Measurements from ENCODE around the gene MMP12. TPM values are rescaled to one million over a fixed set of nuclear protein-coding genes. Genes with fewer than 3 reads are reported as not detected.

MMP12 gene
- total and polyA plus RNA-seq, 4 donors, result 0.31 to 16.9 (median 1.4) TPM

GRCh38 chr11:102843489-102843888, 31.3 kb downstream of the MMP12 start, which contains the start of gene MMP3:
Gene MMP3 (minus strand): TSS chr11:102843609. CDS start chr11:102843546, 63 bp downstream.
- Histone ChIP-seq H3K9me3 (ENCODE audit: control insufficient read depth in 4 of 4, insufficient read depth in 3 of 4, low read length in 3 of 4) (no peaks in the 10 kb centered on the region), H3K36me3 (ENCODE audit: control insufficient read depth in 4 of 4, insufficient read depth in 4 of 4, low read length in 4 of 4) (no peaks in the 10 kb centered on the region), H3K27ac (ENCODE audit: low read depth in 1 of 2, low read length in 1 of 2) (no peak within 1 kb of the TSS), H3K4me3 (no peak within 1 kb of the TSS), H3K27me3 (ENCODE audit: control insufficient read depth in 3 of 3, insufficient read depth in 3 of 3, low read length in 2 of 3) (no peaks in the 10 kb centered on the region), H3K9ac (ENCODE audit: insufficient read depth in 1 of 2, low read length in 2 of 2) (no peak within 1 kb of the TSS), H3K4me1 (ENCODE audit: control insufficient read depth in 5 of 5, insufficient read depth in 5 of 5, low read length in 5 of 5) (no peaks in the 10 kb centered on the region)
- WGBS, 2 donors, result 87 to 91% methylated on average over 4 of the region's 4 CpGs
- ATAC-seq (ENCODE audit: insufficient read depth, low FRiP score), result no peak
- no peak for TF ChIP-seq CTCF (IDR thresholded peaks at IDR 0.05; ENCODE audit: control extremely low read depth, extremely low read depth)
- no peak for DNase-seq

GRCh38 chr11:102842930-102843329, 31.9 kb downstream of the MMP12 start:
- Histone ChIP-seq H3K9ac (ENCODE audit: insufficient read depth in 1 of 2, low read length in 2 of 2) (no peak overlapping the region), H3K27ac (ENCODE audit: low read depth in 1 of 2, low read length in 1 of 2) (no peak overlapping the region), H3K4me3 (no peak overlapping the region), H3K4me1 (ENCODE audit: control insufficient read depth in 5 of 5, insufficient read depth in 5 of 5, low read length in 5 of 5) (no peaks in the 10 kb centered on the region), H3K9me3 (ENCODE audit: control insufficient read depth in 4 of 4, insufficient read depth in 3 of 4, low read length in 3 of 4) (no peaks in the 10 kb centered on the region), H3K27me3 (ENCODE audit: control insufficient read depth in 3 of 3, insufficient read depth in 3 of 3, low read length in 2 of 3) (no peaks in the 10 kb centered on the region), H3K36me3 (ENCODE audit: control insufficient read depth in 4 of 4, insufficient read depth in 4 of 4, low read length in 4 of 4) (no peaks in the 10 kb centered on the region)
- TF ChIP-seq CTCF (IDR thresholded peaks at IDR 0.05; ENCODE audit: control extremely low read depth, extremely low read depth), result no peak
- no peak for DNase-seq
- no peak for ATAC-seq (ENCODE audit: insufficient read depth, low FRiP score)
- 39 to 65% methylated on average over 1 of the region's 1 CpG for WGBS, 2 donors

- Histone ChIP-seq H3K4me3 (no peak overlapping the region), H3K36me3 (ENCODE audit: control insufficient read depth in 4 of 4, insufficient read depth in 4 of 4, low read length in 4 of 4) (no peaks in the 10 kb centered on the region), H3K4me1 (ENCODE audit: control insufficient read depth in 5 of 5, insufficient read depth in 5 of 5, low read length in 5 of 5) (no peaks in the 10 kb centered on the region), H3K9ac (ENCODE audit: insufficient read depth in 1 of 2, low read length in 2 of 2) (no peak overlapping the region), H3K9me3 (ENCODE audit: control insufficient read depth in 4 of 4, insufficient read depth in 3 of 4, low read length in 3 of 4) (no peaks in the 10 kb centered on the region), H3K27me3 (ENCODE audit: control insufficient read depth in 3 of 3, insufficient read depth in 3 of 3, low read length in 2 of 3) (no peaks in the 10 kb centered on the region), H3K27ac (ENCODE audit: low read depth in 1 of 2, low read length in 1 of 2) (no peak overlapping the region)
- ATAC-seq (ENCODE audit: insufficient read depth, low FRiP score) (no peak), DNase-seq (no peak)
- TF ChIP-seq CTCF (IDR thresholded peaks at IDR 0.05; ENCODE audit: control extremely low read depth, extremely low read depth), result no peak
- WGBS, 2 donors, result 48 to 62% methylated on average over 5 of the region's 5 CpGs
Observed at GRCh38 chr11:102840018-102840417, 34.8 kb downstream of the MMP12 start.

- Histone ChIP-seq H3K27me3 (ENCODE audit: control insufficient read depth in 3 of 3, insufficient read depth in 3 of 3, low read length in 2 of 3) (no peaks in the 10 kb centered on the region), H3K9me3 (ENCODE audit: control insufficient read depth in 4 of 4, insufficient read depth in 3 of 4, low read length in 3 of 4) (no peaks in the 10 kb centered on the region), H3K9ac (ENCODE audit: insufficient read depth in 1 of 2, low read length in 2 of 2) (no peak overlapping the region), H3K4me1 (ENCODE audit: control insufficient read depth in 5 of 5, insufficient read depth in 5 of 5, low read length in 5 of 5) (no peaks in the 10 kb centered on the region), H3K27ac (ENCODE audit: low read depth in 1 of 2, low read length in 1 of 2) (no peak overlapping the region), H3K36me3 (ENCODE audit: control insufficient read depth in 4 of 4, insufficient read depth in 4 of 4, low read length in 4 of 4) (no peaks in the 10 kb centered on the region), H3K4me3 (no peak overlapping the region)
- TF ChIP-seq CTCF (IDR thresholded peaks at IDR 0.05; ENCODE audit: control extremely low read depth, extremely low read depth), result no peak
- WGBS, 2 donors, result 88 to 92% methylated on average over 2 of the region's 2 CpGs
- ATAC-seq (ENCODE audit: insufficient read depth, low FRiP score), result no peak
- DNase-seq, result no peak
Observed at GRCh38 chr11:102837646-102838045, 37.1 kb downstream of the MMP12 start.

Data from lung (tissue), 12 donors.